Measurements from ENCODE around the gene MYO18A. TPM values are rescaled to one million over a fixed set of nuclear protein-coding genes. Genes with fewer than 3 reads are reported as not detected.

Gene MYO18A
- polyA plus RNA-seq, 1 donor (not counting 4 experiments of a cell fraction or from before 2014, with no cell fraction given), result 20.0 TPM

DNA sequence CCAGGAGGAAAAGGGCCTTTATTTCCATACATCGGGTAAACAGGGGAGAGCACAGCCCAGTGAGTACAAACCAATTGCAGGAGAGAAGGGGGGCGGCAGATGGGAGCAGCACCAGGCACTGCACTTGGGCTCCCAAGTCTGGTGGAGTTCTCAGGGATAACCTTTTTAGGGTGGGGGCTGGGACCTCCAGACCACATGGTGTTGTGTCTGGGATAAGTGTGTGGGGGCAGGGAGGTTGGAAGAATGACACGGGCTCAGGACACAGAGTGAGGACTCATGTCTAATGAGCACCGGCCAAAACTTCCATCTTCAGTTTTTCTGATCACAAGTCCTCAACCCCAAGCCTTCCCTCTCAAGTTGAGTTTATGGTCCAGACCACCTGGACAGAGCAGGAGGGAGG lies 106.7 kb downstream of the MYO18A start:
- H3K4me2 ChIP-seq (ENCODE audit: control insufficient read depth, extremely low read depth, insufficient read depth, low read depth, low read length), result no peak overlapping the region
- H3K4me1 ChIP-seq (ENCODE audit: control insufficient read depth, extremely low read depth, insufficient read depth, low read length), result peaks cover 6% of the 10 kb centered on the region
- H3K9me1 ChIP-seq (ENCODE audit: control insufficient read depth, extremely low read depth, insufficient read depth, low read length), result peaks cover 2% of the 10 kb centered on the region
- no peak overlapping the region for H2AFZ ChIP-seq (ENCODE audit: control insufficient read depth, low read length)
- no peaks in the 10 kb centered on the region for H3K9me3 ChIP-seq (ENCODE audit: control insufficient read depth, low read depth, low read length)
- H3K79me2 ChIP-seq (ENCODE audit: control insufficient read depth, insufficient read depth, low read length), result no peaks in the 10 kb centered on the region
- no peak overlapping the region for H3K9ac ChIP-seq (ENCODE audit: control insufficient read depth, extremely low read depth, insufficient read depth, low read length)
- dilution Hi-C loops (cut with MboI; ENCODE audit: extremely low pct_ligation_motif_present, low sequenced_read_pairs), result no loop called here
- H3K27ac ChIP-seq (ENCODE audit: control insufficient read depth, insufficient read depth, low read length), result no peak overlapping the region
- DNase-seq (ENCODE audit: low read depth, low spot score) (no peak), FAIRE-seq (no peak)
- peaks cover 2% of the 10 kb centered on the region in 2 experiments for H3K36me3 ChIP-seq (ENCODE audit: control insufficient read depth in 2 of 2, extremely low read depth in 1 of 2, insufficient read depth in 2 of 2, low read length in 2 of 2)
- no peaks in the 10 kb centered on the region for H4K20me1 ChIP-seq (ENCODE audit: control insufficient read depth, extremely low read depth, insufficient read depth, low read length)
- TF ChIP-seq EZH2 (IDR thresholded peaks at IDR 0.05; ENCODE audit: low read length), result no peak
- H3K4me3 ChIP-seq (ENCODE audit: control insufficient read depth in 2 of 3, extremely low read depth in 1 of 3, insufficient read depth in 2 of 3, low read depth in 1 of 3, low read length in 3 of 3), result no peak overlapping the region
- no peaks in the 10 kb centered on the region for H3K27me3 ChIP-seq (ENCODE audit: control insufficient read depth, extremely low read depth, insufficient read depth, low read length)

DNA sequence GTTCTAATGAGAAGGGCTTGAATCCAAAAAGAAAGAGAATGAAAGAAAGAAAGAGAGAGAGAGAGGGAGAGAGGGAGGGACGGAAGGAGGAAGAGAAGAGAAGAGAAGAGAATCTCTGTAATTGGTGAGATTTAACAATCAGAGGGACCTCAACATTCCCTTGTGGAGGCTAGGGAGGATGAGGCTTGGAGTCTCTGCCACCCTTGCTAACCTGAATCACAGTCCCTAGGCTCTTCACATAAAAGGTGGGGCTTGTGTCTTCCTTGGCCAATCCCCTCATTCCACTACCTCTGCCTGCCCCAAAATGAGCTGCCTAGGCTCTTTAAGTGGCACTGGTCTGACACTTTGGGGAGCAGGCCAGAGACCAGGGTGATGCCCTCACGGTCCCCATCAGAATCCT lies 107.2 kb downstream of the MYO18A start:
- TF ChIP-seq, protein P1, sequence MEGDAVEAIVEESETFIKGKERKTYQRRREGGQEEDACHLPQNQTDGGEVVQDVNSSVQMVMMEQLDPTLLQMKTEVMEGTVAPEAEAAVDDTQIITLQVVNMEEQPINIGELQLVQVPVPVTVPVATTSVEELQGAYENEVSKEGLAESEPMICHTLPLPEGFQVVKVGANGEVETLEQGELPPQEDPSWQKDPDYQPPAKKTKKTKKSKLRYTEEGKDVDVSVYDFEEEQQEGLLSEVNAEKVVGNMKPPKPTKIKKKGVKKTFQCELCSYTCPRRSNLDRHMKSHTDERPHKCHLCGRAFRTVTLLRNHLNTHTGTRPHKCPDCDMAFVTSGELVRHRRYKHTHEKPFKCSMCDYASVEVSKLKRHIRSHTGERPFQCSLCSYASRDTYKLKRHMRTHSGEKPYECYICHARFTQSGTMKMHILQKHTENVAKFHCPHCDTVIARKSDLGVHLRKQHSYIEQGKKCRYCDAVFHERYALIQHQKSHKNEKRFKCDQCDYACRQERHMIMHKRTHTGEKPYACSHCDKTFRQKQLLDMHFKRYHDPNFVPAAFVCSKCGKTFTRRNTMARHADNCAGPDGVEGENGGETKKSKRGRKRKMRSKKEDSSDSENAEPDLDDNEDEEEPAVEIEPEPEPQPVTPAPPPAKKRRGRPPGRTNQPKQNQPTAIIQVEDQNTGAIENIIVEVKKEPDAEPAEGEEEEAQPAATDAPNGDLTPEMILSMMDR (optimal IDR thresholded peaks at IDR 0.05 in 1 of 3, IDR thresholded peaks at IDR 0.05 in 1 of 3, conservative IDR thresholded peaks at IDR 0.05 in 1 of 3; ENCODE audit: extremely low read depth in 1 of 3, insufficient read depth in 2 of 3, low read length in 3 of 3), result no peak
- no peak for TF ChIP-seq EZH2 (IDR thresholded peaks at IDR 0.05; ENCODE audit: low read length)
- peaks cover 2% of the 10 kb centered on the region for H3K9me1 ChIP-seq (ENCODE audit: control insufficient read depth, extremely low read depth, insufficient read depth, low read length)
- no peak overlapping the region for H3K4me2 ChIP-seq (ENCODE audit: control insufficient read depth, extremely low read depth, insufficient read depth, low read depth, low read length)
- H4K20me1 ChIP-seq (ENCODE audit: control insufficient read depth, extremely low read depth, insufficient read depth, low read length), result no peaks in the 10 kb centered on the region
- FAIRE-seq (no peak), DNase-seq (ENCODE audit: low read depth, low spot score) (no peak)
- no peak overlapping the region for H3K27ac ChIP-seq (ENCODE audit: control insufficient read depth, insufficient read depth, low read length)
- H3K79me2 ChIP-seq (ENCODE audit: control insufficient read depth, insufficient read depth, low read length), result no peaks in the 10 kb centered on the region
- dilution Hi-C loops (cut with MboI; ENCODE audit: extremely low pct_ligation_motif_present, low sequenced_read_pairs), result no loop called here
- H3K27me3 ChIP-seq (ENCODE audit: control insufficient read depth, extremely low read depth, insufficient read depth, low read length), result no peaks in the 10 kb centered on the region
- no peak overlapping the region for H3K4me3 ChIP-seq (ENCODE audit: control insufficient read depth in 2 of 3, extremely low read depth in 1 of 3, insufficient read depth in 2 of 3, low read depth in 1 of 3, low read length in 3 of 3)
- no peaks in the 10 kb centered on the region for H3K9me3 ChIP-seq (ENCODE audit: control insufficient read depth, low read depth, low read length)
- no peak overlapping the region for H2AFZ ChIP-seq (ENCODE audit: control insufficient read depth, low read length)
- H3K9ac ChIP-seq (ENCODE audit: control insufficient read depth, extremely low read depth, insufficient read depth, low read length), result no peak overlapping the region
- peaks cover 6% of the 10 kb centered on the region for H3K4me1 ChIP-seq (ENCODE audit: control insufficient read depth, extremely low read depth, insufficient read depth, low read length)
- H3K36me3 ChIP-seq (ENCODE audit: control insufficient read depth in 2 of 2, extremely low read depth in 1 of 2, insufficient read depth in 2 of 2, low read length in 2 of 2), result peaks cover 2% of the 10 kb centered on the region in 2 experiments

DNA sequence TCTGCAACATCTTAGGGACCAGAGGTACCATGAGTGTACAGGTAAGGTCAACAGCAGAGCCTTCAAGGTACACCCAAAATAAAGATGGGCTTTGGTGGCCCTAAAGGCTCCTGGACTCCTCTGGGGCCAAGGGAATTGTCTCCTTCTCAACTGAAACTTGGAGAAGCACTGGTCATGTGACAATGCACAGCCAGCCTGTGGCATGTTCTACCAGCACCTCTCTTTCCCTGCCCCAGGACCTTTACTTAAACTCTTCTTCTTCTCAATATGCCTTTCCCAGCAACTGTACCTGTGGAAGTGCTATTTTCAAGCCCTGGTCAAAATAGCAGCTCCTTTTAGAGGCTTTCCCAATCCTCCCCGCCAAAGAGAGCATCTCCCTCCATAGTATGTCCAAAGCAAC lies 108.9 kb downstream of the MYO18A start:
- TF ChIP-seq, protein P1 (optimal IDR thresholded peaks at IDR 0.05 in 1 of 3, IDR thresholded peaks at IDR 0.05 in 1 of 3, conservative IDR thresholded peaks at IDR 0.05 in 1 of 3; ENCODE audit: extremely low read depth in 1 of 3, insufficient read depth in 2 of 3, low read length in 3 of 3), result no peak
- no peak for TF ChIP-seq EZH2 (IDR thresholded peaks at IDR 0.05; ENCODE audit: low read length)
- Histone ChIP-seq H3K4me3 (ENCODE audit: control insufficient read depth in 2 of 3, extremely low read depth in 1 of 3, insufficient read depth in 2 of 3, low read depth in 1 of 3, low read length in 3 of 3) (no peak overlapping the region), H3K36me3 (ENCODE audit: control insufficient read depth in 2 of 2, extremely low read depth in 1 of 2, insufficient read depth in 2 of 2, low read length in 2 of 2) (no peaks in the 10 kb centered on the region), H3K79me2 (ENCODE audit: control insufficient read depth, insufficient read depth, low read length) (no peaks in the 10 kb centered on the region), H3K4me2 (ENCODE audit: control insufficient read depth, extremely low read depth, insufficient read depth, low read depth, low read length) (no peak overlapping the region), H3K9me3 (ENCODE audit: control insufficient read depth, low read depth, low read length) (no peaks in the 10 kb centered on the region), H3K9ac (ENCODE audit: control insufficient read depth, extremely low read depth, insufficient read depth, low read length) (no peak overlapping the region), H4K20me1 (ENCODE audit: control insufficient read depth, extremely low read depth, insufficient read depth, low read length) (no peaks in the 10 kb centered on the region), H3K9me1 (ENCODE audit: control insufficient read depth, extremely low read depth, insufficient read depth, low read length) (peaks cover 2% of the 10 kb centered on the region), H2AFZ (ENCODE audit: control insufficient read depth, low read length) (no peak overlapping the region), H3K4me1 (ENCODE audit: control insufficient read depth, extremely low read depth, insufficient read depth, low read length) (peaks cover 6% of the 10 kb centered on the region), H3K27me3 (ENCODE audit: control insufficient read depth, extremely low read depth, insufficient read depth, low read length) (peaks cover 8% of the 10 kb centered on the region), H3K27ac (ENCODE audit: control insufficient read depth, insufficient read depth, low read length) (no peak overlapping the region)
- FAIRE-seq, result no peak
- DNase-seq (ENCODE audit: low read depth, low spot score), result no peak
- dilution Hi-C loops (cut with MboI; ENCODE audit: extremely low pct_ligation_motif_present, low sequenced_read_pairs), result no loop called here

Data from keratinocyte (primary cell).